A549 (cell line): Measurements from ENCODE around the gene NRAP. TPM values are rescaled to one million over a fixed set of nuclear protein-coding genes. Genes with fewer than 3 reads are reported as not detected.
A peak's percentile ranks its signal among the peaks of the same experiment; 100 is the strongest.

Experiments
- ATAC-seq, 2 experiments: fragments of 200-7000 bp in 1 of 2; fragments of >200 bp in 1 of 2; cut with Nextera tagmentation in 1 of 2; cut with Tn5 transposase in 1 of 2; 3 replicates each; pipeline versions ENCODE4 v1.8.0 to v1.9.1; 2018 to 2020; ENCODE audit warnings: mild to moderate bottlenecking in 1 of 2, moderate library complexity in 1 of 2
- CTCF ChIA-PET: fragments of 300-600 bp; sonication (Branson Sonifier 250); formaldehyde crosslinking; extraction: SDS; loops from one replicate; lab custom pipeline; 2021; ENCODE audit warnings: antibody characterized with exemption, inconsistent platforms; lab: Yijun Ruan, JAX
- POLR2A ChIA-PET: fragments of 350-600 bp; formaldehyde crosslinking; extraction: SDS; loops from one replicate; lab custom pipeline; 2021; ENCODE audit warnings: antibody characterized with exemption, inconsistent platforms; lab: Yijun Ruan, JAX
- DNase-seq, 2 experiments: peaks; one replicate each; pipeline versions ENCODE4 v3.0.0 to v3.0.0-alpha.2; 2011 to 2016; ENCODE audit warnings: low read depth in 1 of 2, low spot score in 1 of 2
- FAIRE-seq: peaks from 2 replicates; lab custom pipeline; 2011; peaks lifted over from hg19 to GRCh38; lab: Jason Lieb, UNC
- H3K27ac ChIP-seq, 2 experiments: fragments of >200 bp; sonication (Bioruptor Twin); formaldehyde crosslinking; 3 replicates each; pipeline ENCODE4 v1.5.1; 2016 to 2017
- H3K4me1 ChIP-seq: fragments of >200 bp; sonication (Bioruptor Twin); formaldehyde crosslinking; 3 replicates; pipeline ENCODE4 v1.6.1; 2016
- H3K4me2 ChIP-seq: fragments of >200 bp; sonication (Bioruptor Twin); formaldehyde crosslinking; 3 replicates; pipeline ENCODE4 v1.6.1; 2016
- H3K4me3 ChIP-seq: fragments of >200 bp; sonication (Bioruptor Twin); formaldehyde crosslinking; 3 replicates; pipeline ENCODE4 v1.5.1; 2016
- H3K9me3 ChIP-seq: fragments of >200 bp; sonication (Bioruptor Twin); formaldehyde crosslinking; 3 replicates; pipeline ENCODE4 v1.6.1; 2016
- BHLHE40 ChIP-seq: IDR thresholded peaks from 2 replicates; pipeline ENCODE4 v1.6.1; 2012; ENCODE audit warnings: low read depth, low read length, inconsistent platforms
- CBX2 ChIP-seq: fragments of 200-600 bp; sonication (generic); IDR thresholded peaks from 2 replicates; pipeline ENCODE4 v1.6.1; 2016; ENCODE audit warnings: low read depth, mild to moderate bottlenecking, borderline replicate concordance
- CEBPB ChIP-seq, 2 experiments: fragments of >200 bp in 1 of 2; sonication (Bioruptor Twin) in 1 of 2; formaldehyde crosslinking in 1 of 2; IDR thresholded peaks; 2 replicates each; pipeline ENCODE4 v1.6.1; 2012 to 2016
- CHD2 ChIP-seq: fragments of 150-350 bp; IDR thresholded peaks from 2 replicates; pipeline ENCODE4 v1.6.1; 2014; ENCODE audit warnings: low read length; ENCODE audit not compliant: partially characterized antibody
- CHD4 ChIP-seq: fragments of 200-600 bp; sonication (generic); IDR thresholded peaks from 2 replicates; pipeline ENCODE4 v1.6.1; 2016; ENCODE audit warnings: antibody characterized with exemption, mild to moderate bottlenecking, borderline replicate concordance
- EHMT2 ChIP-seq: fragments of 200-600 bp; sonication (generic); IDR thresholded peaks from 2 replicates; pipeline ENCODE4 v1.6.1; 2016; ENCODE audit warnings: antibody characterized with exemption, low read depth, mild to moderate bottlenecking, moderate library complexity
- FOSL2 ChIP-seq, 2 experiments: fragments of 450-650 bp in 1 of 2; fragments of >200 bp in 1 of 2; sonication (Bioruptor Twin) in 1 of 2; formaldehyde crosslinking; IDR thresholded peaks; 2 replicates each; pipeline versions ENCODE4 v1.5.0 to v1.6.1; 2016 to 2020; ENCODE audit warnings: mild to moderate bottlenecking in 1 of 2, moderate library complexity in 1 of 2
- FOXS1 ChIP-seq: fragments of 250-450 bp; sonication (Bioruptor Pico); IDR thresholded peaks from 2 replicates; pipeline ENCODE4 v1.5.0; 2020; ENCODE audit warnings: mild to moderate bottlenecking, moderate library complexity
- HEYL ChIP-seq: fragments of 250-450 bp; sonication (Bioruptor Pico); IDR thresholded peaks from 2 replicates; pipeline ENCODE4 v1.8.0; 2021; ENCODE audit warnings: mild to moderate bottlenecking, moderate library complexity
- HOXB13 ChIP-seq: fragments of 250-450 bp; sonication (Bioruptor Pico); IDR thresholded peaks from 2 replicates; pipeline ENCODE4 v1.5.0; 2020; ENCODE audit warnings: low read depth, mild to moderate bottlenecking, moderate library complexity
- JUNB ChIP-seq: fragments of >200 bp; sonication (Bioruptor Twin); formaldehyde crosslinking; IDR thresholded peaks from 2 replicates; pipeline ENCODE4 v1.6.1; 2016
- KDM1A ChIP-seq: fragments of 200-600 bp; sonication (generic); IDR thresholded peaks from 2 replicates; pipeline ENCODE4 v1.6.1; 2016; ENCODE audit warnings: low read depth, mild to moderate bottlenecking
- MAFK ChIP-seq: fragments of 450-650 bp; IDR thresholded peaks from 2 replicates; pipeline ENCODE4 v1.6.1; 2014; ENCODE audit not compliant: partially characterized antibody
- NPAS2 ChIP-seq: fragments of 250-450 bp; sonication (Bioruptor Pico); IDR thresholded peaks from 2 replicates; pipeline ENCODE4 v1.8.0; 2022; ENCODE audit warnings: mild to moderate bottlenecking, moderate library complexity, borderline replicate concordance
- PHF8 ChIP-seq: fragments of 200-600 bp; sonication (generic); IDR thresholded peaks from 2 replicates; pipeline ENCODE4 v1.6.1; 2016; ENCODE audit warnings: low read depth, mild to moderate bottlenecking, antibody characterized with exemption, moderate library complexity, borderline replicate concordance
- POLR2A ChIP-seq: IDR thresholded peaks from 2 replicates; pipeline ENCODE4 v1.6.1; 2012; ENCODE audit warnings: mild to moderate bottlenecking, low read length
- SREBF2 ChIP-seq: fragments of 450-650 bp; IDR thresholded peaks from 2 replicates; pipeline ENCODE4 v1.6.1; 2014; ENCODE audit warnings: mild to moderate bottlenecking, moderate library complexity
- TFCP2L1 ChIP-seq: fragments of 250-450 bp; sonication (Bioruptor Pico); IDR thresholded peaks from 2 replicates; pipeline ENCODE4 v1.5.0; 2021; ENCODE audit warnings: mild to moderate bottlenecking
- ZNF302 ChIP-seq: fragments of 250-450 bp; sonication (Bioruptor Pico); IDR thresholded peaks from 2 replicates; pipeline ENCODE4 v1.9.0; 2021; ENCODE audit warnings: inconsistent platforms, mild to moderate bottlenecking, moderate library complexity
- WGBS: methylation state at CpG from one replicate; pipeline ENCODE4 v1.1.6; 2017; ENCODE audit errors: missing lambda C conversion rate; 5-methylcytosine and 5-hydroxymethylcytosine counted together
- polyA plus RNA-seq, 4 experiments: library from polyadenylated mRNA; depleted of rRNA in 3 of 4; stranded (reverse); fragments of >200 nt; fragmentation: RNase III in 1 of 4; extraction: RNeasy Plus Mini Kit Qiagen cat#74134 plus additional on column Dnase treatment in 1 of 4; gene quantifications; 2 replicates in 3 of 4; 3 replicates in 1 of 4; pipeline ENCODE4 v1.2.3, GENCODE V29; 2011 to 2017
- TF ChIP-seq, protein P1 (sequence below): IDR thresholded peaks from 2 replicates; pipeline ENCODE4 v1.6.1; 2012
- TF ChIP-seq, protein P2 (sequence below): fragments of 250-450 bp; sonication (Bioruptor Pico); IDR thresholded peaks from 2 replicates; pipeline ENCODE4 v1.5.0; 2020; ENCODE audit warnings: low read depth, mild to moderate bottlenecking, moderate library complexity
- TF ChIP-seq, protein P3 (sequence below): fragments of 200-600 bp; sonication (generic); IDR thresholded peaks from 2 replicates; pipeline ENCODE4 v1.6.1; 2016; ENCODE audit warnings: antibody characterized with exemption, mild to moderate bottlenecking, moderate library complexity
- TF ChIP-seq, protein P4 (sequence below): IDR thresholded peaks from 2 replicates; pipeline ENCODE4 v1.6.1; 2012; ENCODE audit warnings: low read depth, borderline replicate concordance

The NRAP gene
- polyA plus RNA-seq, 2 of the 4 experiments (the other 2 are of a cell fraction), result not detected

DNA sequence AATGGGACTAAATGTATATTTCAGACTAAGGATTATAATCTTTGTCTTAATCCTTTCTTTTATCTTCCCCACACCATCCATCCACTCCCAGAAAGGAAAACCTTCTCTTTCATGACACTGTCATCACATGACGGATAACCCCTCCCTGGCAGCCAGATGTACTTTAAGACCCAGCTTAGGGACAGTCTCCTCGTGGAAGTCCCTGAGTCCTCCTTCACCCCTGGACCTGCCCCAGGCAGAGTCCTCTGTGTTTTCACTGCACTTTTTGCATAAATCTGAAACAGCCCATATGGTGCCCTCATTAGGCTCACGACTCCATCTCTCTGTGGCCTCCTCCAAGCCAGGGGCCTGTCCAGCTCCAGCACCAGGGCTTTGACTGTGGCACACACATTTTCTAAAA is 16.0 kb downstream of the NRAP start:
- ChIA-PET POLR2A (no interaction called here), CTCF (no interaction called here)
- no peak for DNase-seq
- no peak for TF ChIP-seq CBX2
- TF ChIP-seq TFCP2L1 (CRISPR knock-in tag), result no peak
- TF ChIP-seq, protein P1, sequence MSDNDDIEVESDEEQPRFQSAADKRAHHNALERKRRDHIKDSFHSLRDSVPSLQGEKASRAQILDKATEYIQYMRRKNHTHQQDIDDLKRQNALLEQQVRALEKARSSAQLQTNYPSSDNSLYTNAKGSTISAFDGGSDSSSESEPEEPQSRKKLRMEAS, result no peak
- TF ChIP-seq KDM1A, result no peak
- TF ChIP-seq, protein P2, sequence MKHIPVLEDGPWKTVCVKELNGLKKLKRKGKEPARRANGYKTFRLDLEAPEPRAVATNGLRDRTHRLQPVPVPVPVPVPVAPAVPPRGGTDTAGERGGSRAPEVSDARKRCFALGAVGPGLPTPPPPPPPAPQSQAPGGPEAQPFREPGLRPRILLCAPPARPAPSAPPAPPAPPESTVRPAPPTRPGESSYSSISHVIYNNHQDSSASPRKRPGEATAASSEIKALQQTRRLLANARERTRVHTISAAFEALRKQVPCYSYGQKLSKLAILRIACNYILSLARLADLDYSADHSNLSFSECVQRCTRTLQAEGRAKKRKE (CRISPR knock-in tag), result no peak
- TF ChIP-seq POLR2A, result no peak
- TF ChIP-seq MAFK, result no peak
- FAIRE-seq, result no peak
- H3K9me3 ChIP-seq, result no peaks in the 10 kb centered on the region
- no peak overlapping the region for H3K4me3 ChIP-seq
- WGBS, result 43% methylated on average over 3 of the region's 3 CpGs
- H3K27ac ChIP-seq, result no peak overlapping the region
- H3K4me1 ChIP-seq, result peaks cover 7% of the 10 kb centered on the region; the same call in 2 of the 3 replicates
- no peak overlapping the region for H3K4me2 ChIP-seq
- ATAC-seq, result no peak

DNA sequence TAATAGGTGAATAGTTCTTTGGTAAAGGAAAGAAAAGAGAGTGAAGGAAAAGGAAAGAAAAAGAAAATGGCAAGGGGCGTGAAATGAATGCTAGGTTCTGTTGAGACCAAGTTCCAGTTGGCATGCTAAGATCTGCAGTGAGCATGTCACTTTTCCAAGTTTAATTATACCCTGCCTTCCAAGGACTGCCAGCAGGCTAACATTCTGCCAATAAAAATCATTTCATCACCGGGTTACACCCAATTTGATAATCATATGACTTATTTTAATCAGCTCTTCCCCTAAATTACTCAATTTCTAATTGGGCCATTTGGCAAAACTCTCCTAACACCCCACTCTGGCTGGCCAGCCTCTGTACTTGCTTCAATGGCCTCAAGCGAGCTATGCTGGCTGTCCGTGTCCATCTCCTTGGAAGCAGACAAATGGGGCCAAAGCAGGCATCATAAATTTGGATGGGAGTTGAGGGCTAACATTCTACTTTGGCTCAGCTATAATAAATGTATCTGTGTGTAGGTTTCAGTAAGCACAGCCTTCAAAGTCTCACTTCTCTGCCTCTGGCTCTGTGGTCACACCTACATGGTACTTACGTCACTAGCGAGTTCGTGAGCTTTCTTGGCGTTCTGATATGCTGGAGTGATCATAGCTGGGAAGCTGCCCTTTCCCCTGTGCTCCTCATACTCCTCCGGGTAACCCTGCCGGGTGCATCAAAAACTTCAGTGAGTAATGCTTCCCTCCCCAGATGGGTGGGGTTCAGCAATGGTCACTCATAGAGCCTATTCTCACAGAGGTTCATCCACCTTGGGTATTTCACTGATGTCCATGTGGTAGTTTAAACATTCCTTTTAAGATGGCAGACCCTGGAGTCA is 17.3 kb downstream of the NRAP start:
- CTCF ChIA-PET, result interaction anchor here (1.0 kb wide), 1 partner anchor 33 kb away, joined by 3 read pairs; the partner anchor contains the start of gene CASP7
- no peak for FAIRE-seq
- H3K4me1 ChIP-seq, result peaks cover 7% of the 10 kb centered on the region; the same call in 2 of the 3 replicates
- TF ChIP-seq SREBF2 (no peak), KDM1A (no peak), JUNB (no peak)
- TF ChIP-seq, protein P3, sequence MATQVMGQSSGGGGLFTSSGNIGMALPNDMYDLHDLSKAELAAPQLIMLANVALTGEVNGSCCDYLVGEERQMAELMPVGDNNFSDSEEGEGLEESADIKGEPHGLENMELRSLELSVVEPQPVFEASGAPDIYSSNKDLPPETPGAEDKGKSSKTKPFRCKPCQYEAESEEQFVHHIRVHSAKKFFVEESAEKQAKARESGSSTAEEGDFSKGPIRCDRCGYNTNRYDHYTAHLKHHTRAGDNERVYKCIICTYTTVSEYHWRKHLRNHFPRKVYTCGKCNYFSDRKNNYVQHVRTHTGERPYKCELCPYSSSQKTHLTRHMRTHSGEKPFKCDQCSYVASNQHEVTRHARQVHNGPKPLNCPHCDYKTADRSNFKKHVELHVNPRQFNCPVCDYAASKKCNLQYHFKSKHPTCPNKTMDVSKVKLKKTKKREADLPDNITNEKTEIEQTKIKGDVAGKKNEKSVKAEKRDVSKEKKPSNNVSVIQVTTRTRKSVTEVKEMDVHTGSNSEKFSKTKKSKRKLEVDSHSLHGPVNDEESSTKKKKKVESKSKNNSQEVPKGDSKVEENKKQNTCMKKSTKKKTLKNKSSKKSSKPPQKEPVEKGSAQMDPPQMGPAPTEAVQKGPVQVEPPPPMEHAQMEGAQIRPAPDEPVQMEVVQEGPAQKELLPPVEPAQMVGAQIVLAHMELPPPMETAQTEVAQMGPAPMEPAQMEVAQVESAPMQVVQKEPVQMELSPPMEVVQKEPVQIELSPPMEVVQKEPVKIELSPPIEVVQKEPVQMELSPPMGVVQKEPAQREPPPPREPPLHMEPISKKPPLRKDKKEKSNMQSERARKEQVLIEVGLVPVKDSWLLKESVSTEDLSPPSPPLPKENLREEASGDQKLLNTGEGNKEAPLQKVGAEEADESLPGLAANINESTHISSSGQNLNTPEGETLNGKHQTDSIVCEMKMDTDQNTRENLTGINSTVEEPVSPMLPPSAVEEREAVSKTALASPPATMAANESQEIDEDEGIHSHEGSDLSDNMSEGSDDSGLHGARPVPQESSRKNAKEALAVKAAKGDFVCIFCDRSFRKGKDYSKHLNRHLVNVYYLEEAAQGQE, result no peak
- TF ChIP-seq, protein P1, result no peak
- TF ChIP-seq, all 56 proteins: peak for 0
- no peak for DNase-seq
- Histone ChIP-seq H3K27ac (no peak overlapping the region), H3K4me2 (no peak overlapping the region), H3K9me3 (no peaks in the 10 kb centered on the region), H3K4me3 (no peak overlapping the region)
- POLR2A ChIA-PET, result no interaction called here
- 0 out of 6 replicates have a peak, but pooled peaks of 1 of the 2 experiments have one; percentile 9 for ATAC-seq
- WGBS, result 58% methylated on average over 10 of the region's 10 CpGs

DNA sequence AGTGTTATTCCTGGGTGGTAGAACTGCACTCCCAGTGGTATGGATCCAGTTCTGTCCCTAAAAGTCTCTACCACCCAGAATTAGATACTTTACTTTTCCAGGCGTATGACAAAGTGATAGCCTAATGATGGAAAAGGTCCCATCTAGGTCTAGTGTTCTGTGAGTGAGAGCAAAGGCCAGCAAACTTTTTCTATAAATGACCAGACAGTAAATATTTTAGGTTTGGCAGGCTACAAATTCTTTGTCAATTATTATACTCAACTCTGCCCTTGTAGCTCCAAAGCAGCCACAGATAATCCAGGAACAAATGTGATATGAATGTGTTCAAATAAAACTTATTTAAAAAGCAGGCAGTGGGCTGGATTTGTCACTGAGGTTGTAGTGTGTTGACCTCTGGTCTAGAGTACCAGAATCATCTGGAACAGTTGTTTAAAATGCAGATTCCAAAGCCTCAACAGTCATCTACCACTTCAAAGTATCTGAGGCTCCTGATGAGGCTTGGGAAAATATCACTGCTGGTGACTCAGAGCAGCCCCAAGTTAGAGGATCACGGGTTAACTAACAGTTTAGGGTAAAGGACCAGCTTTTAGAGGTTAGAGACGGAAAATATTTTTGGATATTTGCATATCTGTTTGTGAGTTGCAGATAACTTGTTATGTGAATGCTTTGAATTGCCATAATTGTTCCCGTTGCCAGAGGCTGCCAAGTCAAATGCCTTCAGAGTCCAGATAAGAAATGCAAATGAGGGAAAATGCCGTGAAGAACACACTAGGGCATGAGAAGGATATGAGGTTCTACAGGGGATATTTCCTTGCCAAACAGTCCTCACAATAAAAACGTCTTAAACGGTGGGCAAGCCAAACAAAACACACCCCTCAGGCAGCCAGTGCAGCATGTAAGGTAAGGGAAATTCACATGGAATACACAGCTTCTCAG is 19.4 kb downstream of the NRAP start:
- peaks cover 7% of the 10 kb centered on the region; the same call in 2 of the 3 replicates for H3K4me1 ChIP-seq
- no peak overlapping the region for H3K4me3 ChIP-seq
- no peak overlapping the region for H3K27ac ChIP-seq
- ChIA-PET POLR2A (no interaction called here), CTCF (interaction anchor here (0.6 kb wide), 1 partner anchor 88 kb away, joined by 3 read pairs; no protein-coding TSS in a partner anchor)
- no peak for FAIRE-seq
- no peak for DNase-seq
- ATAC-seq, result peak in 1 of 2 experiments; percentile 43; a peak in 2 of 6 replicates
- peak overlapping the region; percentile 31 for H3K4me2 ChIP-seq
- 11% methylated on average over 7 of the region's 7 CpGs for WGBS
- no peak for TF ChIP-seq CHD2
- TF ChIP-seq CEBPB (IDR thresholded peaks at IDR 0.05), result no peak
- TF ChIP-seq BHLHE40, result no peak
- TF ChIP-seq FOSL2 (IDR thresholded peaks at IDR 0.05), result no peak
- TF ChIP-seq FOSL2 (CRISPR knock-in tag; IDR thresholded peaks at IDR 0.05), result no peak
- TF ChIP-seq FOXS1 (CRISPR knock-in tag), result no peak
- TF ChIP-seq JUNB, result no peak
- no peak for TF ChIP-seq ZNF302 (CRISPR knock-in tag)
- TF ChIP-seq, protein P4, sequence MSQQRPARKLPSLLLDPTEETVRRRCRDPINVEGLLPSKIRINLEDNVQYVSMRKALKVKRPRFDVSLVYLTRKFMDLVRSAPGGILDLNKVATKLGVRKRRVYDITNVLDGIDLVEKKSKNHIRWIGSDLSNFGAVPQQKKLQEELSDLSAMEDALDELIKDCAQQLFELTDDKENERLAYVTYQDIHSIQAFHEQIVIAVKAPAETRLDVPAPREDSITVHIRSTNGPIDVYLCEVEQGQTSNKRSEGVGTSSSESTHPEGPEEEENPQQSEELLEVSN, result no peak
- TF ChIP-seq NPAS2 (CRISPR knock-in tag), result no peak
- TF ChIP-seq HEYL, result no peak
- no peak for TF ChIP-seq EHMT2
- TF ChIP-seq PHF8, result no peak
- TF ChIP-seq CHD4, result no peak
- no peak for TF ChIP-seq HOXB13 (CRISPR knock-in tag)
- TF ChIP-seq CBX2, result no peak
- no peaks in the 10 kb centered on the region; the same call in 2 of the 3 replicates for H3K9me3 ChIP-seq
